ENCODE results near the gene SLC38A1. TPM values are rescaled to one million over a fixed set of nuclear protein-coding genes. Genes with fewer than 3 reads are reported as not detected.

SLC38A1 gene
- total and polyA plus RNA-seq, 12 donors = 32.0 to 221 (median 140) TPM

DNA sequence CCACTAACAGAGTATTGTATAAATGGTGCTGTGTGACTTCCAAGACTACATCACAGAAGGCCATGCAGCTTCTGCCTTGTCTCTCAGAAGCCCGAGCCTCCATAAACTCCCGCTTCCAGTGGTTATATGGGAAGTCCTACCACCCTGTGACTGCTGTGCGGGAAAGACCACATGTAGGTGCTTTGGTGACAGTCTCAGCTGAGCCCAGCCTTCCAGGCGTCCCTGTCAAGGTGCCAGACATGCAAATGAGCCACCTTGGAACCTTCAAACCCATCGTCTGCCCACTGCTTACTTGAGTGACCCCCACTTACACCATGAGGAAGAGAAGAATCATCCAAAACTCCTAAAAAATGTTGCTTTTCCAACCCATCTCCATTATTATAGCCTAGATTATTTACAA lies 123.0 kb downstream of the SLC38A1 start:
- Histone ChIP-seq H3K4me3 (no peak overlapping the region), H3K4me1 (no peaks in the 10 kb centered on the region), H3K36me3 (no peaks in the 10 kb centered on the region), H3K27me3 (peaks cover 0 to 4% (median 0%) of the 10 kb centered on the region in 7 donors), H3K9me3 (no peaks in the 10 kb centered on the region), H3K27ac (no peak overlapping the region)
- no peak for TF ChIP-seq CTCF (IDR thresholded peaks at IDR 0.05)
- ATAC-seq (no peak), DNase-seq (no peak)
- WGBS, 2 donors = 85 to 90% methylated on average over 5 of the region's 5 CpGs
- intact Hi-C loops (cut with DNase I) = no loop called here

DNA sequence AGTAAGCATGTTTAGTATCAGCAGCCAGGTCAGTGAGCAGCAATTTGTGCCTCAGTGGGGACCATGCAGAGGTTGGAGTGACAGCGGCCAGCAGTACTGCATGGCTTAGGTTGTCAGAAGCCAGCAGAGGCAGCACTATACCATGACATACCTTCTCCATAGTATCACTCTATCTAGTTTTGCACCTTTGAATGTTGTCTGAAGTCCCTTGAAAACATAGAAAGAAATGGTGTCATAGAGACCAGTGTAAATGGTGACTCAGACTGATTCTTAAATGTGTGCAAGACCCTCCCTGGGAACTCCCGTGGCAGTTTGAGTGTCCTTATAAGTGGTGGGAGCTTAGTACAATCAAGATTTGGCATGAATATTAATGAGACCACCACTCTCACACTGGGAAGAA lies 124.4 kb downstream of the SLC38A1 start:
- Histone ChIP-seq H3K36me3 (no peaks in the 10 kb centered on the region), H3K27ac (no peak overlapping the region), H3K4me3 (no peak overlapping the region), H3K4me1 (no peaks in the 10 kb centered on the region), H3K9me3 (no peaks in the 10 kb centered on the region), H3K27me3 (peaks cover 0 to 4% (median 0%) of the 10 kb centered on the region in 7 donors)
- 93 to 94% methylated on average over 2 of the region's 2 CpGs for WGBS, 2 donors
- intact Hi-C loops (cut with DNase I) = no loop called here
- no peak for TF ChIP-seq CTCF (IDR thresholded peaks at IDR 0.05)
- ATAC-seq (no peak), DNase-seq (no peak)

DNA sequence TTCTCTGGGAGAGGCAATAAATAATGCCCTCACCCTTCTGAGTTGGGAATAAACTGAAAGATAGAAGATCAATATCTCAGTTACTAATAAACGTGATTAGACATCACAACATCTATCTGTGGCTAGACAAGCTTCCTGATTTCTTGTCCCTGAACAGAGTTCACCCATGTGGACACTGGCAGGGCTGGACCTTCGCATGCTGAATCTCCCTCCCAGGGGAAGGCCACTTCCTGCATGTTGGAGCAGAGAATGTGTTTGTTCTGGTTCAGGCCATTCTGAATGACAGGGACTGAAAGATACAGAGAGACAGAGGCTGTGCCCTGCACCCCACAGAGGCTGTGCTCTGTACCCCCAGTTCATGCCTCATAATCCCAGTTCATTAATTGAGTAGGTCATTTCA lies 132.6 kb downstream of the SLC38A1 start:
- H3K9me3 ChIP-seq = no peaks in the 10 kb centered on the region
- WGBS, 2 donors = 50 to 59% methylated on average over 2 of the region's 2 CpGs
- H3K4me3 ChIP-seq = no peak overlapping the region
- intact Hi-C loops (cut with DNase I) = loop anchor here in 2 of 10 donors (10.0 kb wide), 2 partner anchors 159 to 539 kb away; no protein-coding TSS in a partner anchor
- TF ChIP-seq CTCF (IDR thresholded peaks at IDR 0.05) = no peak
- no peak overlapping the region for H3K27ac ChIP-seq
- no peaks in the 10 kb centered on the region for H3K27me3 ChIP-seq
- H3K4me1 ChIP-seq = peaks cover 0 to 8% (median 0%) of the 10 kb centered on the region in 9 donors
- DNase-seq = no peak
- peak in 2 of 8 donors; percentile 38 to 50 for ATAC-seq
- no peaks in the 10 kb centered on the region for H3K36me3 ChIP-seq

DNA sequence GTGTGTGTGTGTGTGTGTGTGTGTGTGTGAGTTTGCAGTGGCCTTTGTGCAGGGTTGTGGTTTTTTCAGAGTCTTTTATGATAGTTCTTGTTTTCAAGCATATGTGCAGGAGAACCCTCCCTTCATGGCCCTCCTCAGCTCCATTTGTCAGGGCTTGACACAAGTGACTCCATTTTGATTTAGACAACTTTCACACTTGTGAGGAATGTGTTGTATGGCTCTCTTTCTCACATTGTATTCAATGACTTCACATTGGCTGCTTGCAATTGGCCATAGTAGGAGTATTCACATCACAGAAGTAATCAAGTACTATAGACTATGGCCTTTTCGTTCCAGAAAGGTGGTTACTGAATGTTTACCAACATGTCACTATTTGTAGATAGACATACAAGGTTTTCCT lies 133.1 kb downstream of the SLC38A1 start:
- Histone ChIP-seq H3K27me3 (no peaks in the 10 kb centered on the region), H3K4me3 (no peak overlapping the region), H3K9me3 (no peaks in the 10 kb centered on the region), H3K27ac (no peak overlapping the region), H3K36me3 (no peaks in the 10 kb centered on the region), H3K4me1 (peaks cover 0 to 8% (median 0%) of the 10 kb centered on the region in 9 donors)
- DNase-seq = no peak
- no peak for TF ChIP-seq CTCF (IDR thresholded peaks at IDR 0.05)
- intact Hi-C loops (cut with DNase I) = loop anchor here in 2 of 10 donors (10.0 kb wide), 2 partner anchors 159 to 539 kb away; no protein-coding TSS in a partner anchor
- 91 to 93% methylated on average over 1 of the region's 1 CpG for WGBS, 2 donors
- ATAC-seq = no peak
